ENCODE measurements around the gene GSN.

GSN gene

GRCh38 chr9:121316852-121317373, 49.0 kb downstream of the GSN start:
- Histone ChIP-seq H3K79me2 (ENCODE audit: control insufficient read depth, low read length) (no peaks in the 10 kb centered on the region), H3K9me3 (ENCODE audit: control insufficient read depth, insufficient read depth, low read length) (no peaks in the 10 kb centered on the region), H3F3A (ENCODE audit: control insufficient read depth, insufficient read depth) (no peaks in the 10 kb centered on the region), H3K9me2 (replicated peaks; ENCODE audit: control insufficient read depth, low read length) (no peaks in the 10 kb centered on the region), H3K4me1 (ENCODE audit: control insufficient read depth, low read length) (no peaks in the 10 kb centered on the region), H3K27me3 (ENCODE audit: control insufficient read depth, low read length) (no peaks in the 10 kb centered on the region), H3K36me3 (ENCODE audit: control insufficient read depth, low read length) (no peaks in the 10 kb centered on the region), H3K27ac (ENCODE audit: low read depth, low read length) (no peak overlapping the region), H3K4me3 (ENCODE audit: low read length) (no peak overlapping the region), H4K20me1 (ENCODE audit: control insufficient read depth, insufficient read depth, low read depth, low read length) (no peaks in the 10 kb centered on the region), H3K4me2 (ENCODE audit: low read length) (no peak overlapping the region)
- TF ChIP-seq, protein P1, sequence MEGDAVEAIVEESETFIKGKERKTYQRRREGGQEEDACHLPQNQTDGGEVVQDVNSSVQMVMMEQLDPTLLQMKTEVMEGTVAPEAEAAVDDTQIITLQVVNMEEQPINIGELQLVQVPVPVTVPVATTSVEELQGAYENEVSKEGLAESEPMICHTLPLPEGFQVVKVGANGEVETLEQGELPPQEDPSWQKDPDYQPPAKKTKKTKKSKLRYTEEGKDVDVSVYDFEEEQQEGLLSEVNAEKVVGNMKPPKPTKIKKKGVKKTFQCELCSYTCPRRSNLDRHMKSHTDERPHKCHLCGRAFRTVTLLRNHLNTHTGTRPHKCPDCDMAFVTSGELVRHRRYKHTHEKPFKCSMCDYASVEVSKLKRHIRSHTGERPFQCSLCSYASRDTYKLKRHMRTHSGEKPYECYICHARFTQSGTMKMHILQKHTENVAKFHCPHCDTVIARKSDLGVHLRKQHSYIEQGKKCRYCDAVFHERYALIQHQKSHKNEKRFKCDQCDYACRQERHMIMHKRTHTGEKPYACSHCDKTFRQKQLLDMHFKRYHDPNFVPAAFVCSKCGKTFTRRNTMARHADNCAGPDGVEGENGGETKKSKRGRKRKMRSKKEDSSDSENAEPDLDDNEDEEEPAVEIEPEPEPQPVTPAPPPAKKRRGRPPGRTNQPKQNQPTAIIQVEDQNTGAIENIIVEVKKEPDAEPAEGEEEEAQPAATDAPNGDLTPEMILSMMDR (IDR thresholded peaks at IDR 0.05; ENCODE audit: low read depth, low read length, poor library complexity, severe bottlenecking) = no peak
- no peak for TF ChIP-seq EZH2phosphoT487 (IDR thresholded peaks at IDR 0.05; ENCODE audit: borderline replicate concordance, low read length)

DNA sequence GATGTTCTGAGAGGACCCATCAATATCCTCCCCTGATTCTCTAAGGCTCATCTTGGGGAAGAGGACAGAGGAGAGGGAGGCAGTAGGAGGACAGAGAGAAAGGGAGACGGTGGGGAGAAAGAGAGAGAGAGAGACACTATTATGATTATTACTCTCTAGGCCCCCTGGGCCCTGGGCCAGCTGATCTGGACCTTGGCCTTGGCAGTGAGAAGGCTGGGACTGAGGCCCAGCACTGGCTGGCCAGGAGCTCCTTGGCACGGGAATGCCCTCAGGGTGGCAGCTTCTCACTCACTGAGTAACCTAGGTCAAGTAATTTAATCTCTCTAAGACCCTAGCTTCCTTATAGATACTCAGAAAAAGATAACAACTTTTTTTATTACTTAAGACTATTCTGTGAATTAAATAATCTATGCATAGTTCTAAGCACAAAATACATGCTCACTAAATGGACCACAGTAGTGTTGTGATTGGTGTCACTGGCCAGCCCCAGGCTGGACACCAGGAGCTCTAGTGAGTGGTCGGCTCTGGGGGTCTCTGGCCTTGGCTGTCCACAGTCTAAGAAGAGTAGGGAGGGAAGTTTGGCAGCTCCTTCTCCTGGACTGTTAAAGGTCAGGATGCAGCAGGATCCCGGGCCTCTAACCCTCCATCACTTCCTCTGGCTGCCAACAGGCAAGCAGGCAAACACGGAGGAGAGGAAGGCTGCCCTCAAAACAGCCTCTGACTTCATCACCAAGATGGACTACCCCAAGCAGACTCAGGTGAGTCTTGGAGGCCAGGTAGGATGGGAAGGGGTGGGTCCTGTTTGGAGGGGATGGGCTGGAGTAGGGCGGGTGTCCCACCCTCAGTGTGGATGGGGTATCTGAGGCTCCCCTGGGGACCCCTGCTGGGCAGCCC, 50.0 kb downstream of the GSN start:
- Histone ChIP-seq H3K79me2 (ENCODE audit: control insufficient read depth, low read length) (no peaks in the 10 kb centered on the region), H3K4me2 (ENCODE audit: low read length) (no peak overlapping the region), H3K27me3 (ENCODE audit: control insufficient read depth, low read length) (no peaks in the 10 kb centered on the region), H3K4me3 (ENCODE audit: low read length) (no peak overlapping the region), H3K36me3 (ENCODE audit: control insufficient read depth, low read length) (no peaks in the 10 kb centered on the region), H3K27ac (ENCODE audit: low read depth, low read length) (no peak overlapping the region), H3K4me1 (ENCODE audit: control insufficient read depth, low read length) (no peaks in the 10 kb centered on the region), H3K9me2 (replicated peaks; ENCODE audit: control insufficient read depth, low read length) (no peaks in the 10 kb centered on the region), H4K20me1 (ENCODE audit: control insufficient read depth, insufficient read depth, low read depth, low read length) (no peaks in the 10 kb centered on the region), H3F3A (ENCODE audit: control insufficient read depth, insufficient read depth) (no peaks in the 10 kb centered on the region), H3K9me3 (ENCODE audit: control insufficient read depth, insufficient read depth, low read length) (no peaks in the 10 kb centered on the region)
- TF ChIP-seq EZH2phosphoT487 (IDR thresholded peaks at IDR 0.05; ENCODE audit: borderline replicate concordance, low read length) = no peak
- TF ChIP-seq, protein P1 (IDR thresholded peaks at IDR 0.05; ENCODE audit: low read depth, low read length, poor library complexity, severe bottlenecking) = no peak

DNA sequence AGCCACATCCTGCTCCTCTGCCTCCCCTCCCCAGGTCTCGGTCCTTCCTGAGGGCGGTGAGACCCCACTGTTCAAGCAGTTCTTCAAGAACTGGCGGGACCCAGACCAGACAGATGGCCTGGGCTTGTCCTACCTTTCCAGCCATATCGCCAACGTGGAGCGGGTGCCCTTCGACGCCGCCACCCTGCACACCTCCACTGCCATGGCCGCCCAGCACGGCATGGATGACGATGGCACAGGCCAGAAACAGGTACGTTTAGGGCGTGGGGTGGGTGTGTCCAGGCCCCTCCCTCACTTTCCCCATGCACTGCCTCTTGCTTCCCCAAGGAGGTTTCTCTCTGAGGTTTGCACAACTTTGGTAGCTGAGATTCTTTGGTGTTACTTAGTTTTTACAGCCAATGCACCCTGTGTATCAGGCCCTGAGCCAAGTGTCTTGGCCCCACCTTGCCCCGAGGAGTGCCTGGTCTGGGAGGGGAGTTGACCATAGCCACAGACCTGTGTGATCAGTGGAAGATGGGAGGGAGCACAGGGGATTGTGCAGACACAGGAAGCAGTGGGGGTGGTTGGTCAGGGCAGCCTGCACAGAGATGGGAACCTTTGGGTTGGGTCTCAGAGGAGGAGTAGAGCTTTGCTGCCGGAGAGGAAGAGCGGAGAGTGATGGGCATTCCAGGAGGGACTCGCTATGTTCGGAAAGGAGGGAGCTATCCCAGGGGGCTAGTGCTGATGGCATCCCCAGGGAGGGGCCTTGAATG, 50.8 kb downstream of the GSN start:
- Histone ChIP-seq H3K9me2 (replicated peaks; ENCODE audit: control insufficient read depth, low read length) (no peaks in the 10 kb centered on the region), H3K36me3 (ENCODE audit: control insufficient read depth, low read length) (no peaks in the 10 kb centered on the region), H3K79me2 (ENCODE audit: control insufficient read depth, low read length) (no peaks in the 10 kb centered on the region), H3K9me3 (ENCODE audit: control insufficient read depth, insufficient read depth, low read length) (no peaks in the 10 kb centered on the region), H3K4me1 (ENCODE audit: control insufficient read depth, low read length) (no peaks in the 10 kb centered on the region), H3K4me2 (ENCODE audit: low read length) (no peak overlapping the region), H3K27me3 (ENCODE audit: control insufficient read depth, low read length) (no peaks in the 10 kb centered on the region), H3F3A (ENCODE audit: control insufficient read depth, insufficient read depth) (no peaks in the 10 kb centered on the region), H4K20me1 (ENCODE audit: control insufficient read depth, insufficient read depth, low read depth, low read length) (no peaks in the 10 kb centered on the region), H3K27ac (ENCODE audit: low read depth, low read length) (no peak overlapping the region), H3K4me3 (ENCODE audit: low read length) (no peak overlapping the region)
- TF ChIP-seq, protein P1 (IDR thresholded peaks at IDR 0.05; ENCODE audit: low read depth, low read length, poor library complexity, severe bottlenecking) = no peak
- TF ChIP-seq EZH2phosphoT487 (IDR thresholded peaks at IDR 0.05; ENCODE audit: borderline replicate concordance, low read length) = no peak
